Astrocyte (in vitro differentiated cells and primary cell): ENCODE data around the gene NMRK1. TPM values are rescaled to one million over a fixed set of nuclear protein-coding genes. Genes with fewer than 3 reads are reported as not detected.

ENCODE experiments used
- DNase-seq: peaks from one replicate; pipeline ENCODE4 v3.0.0-alpha.2; 2010; ENCODE audit warnings: low read depth
- FAIRE-seq: peaks from 2 replicates; lab custom pipeline; 2011; peaks lifted over from hg19 to GRCh38; lab: Jason Lieb, UNC
- H2AFZ ChIP-seq: 2 replicates; pipeline ENCODE4 v1.6.0; 2012; ENCODE audit warnings: low read depth, low read length, inconsistent platforms
- H3K27ac ChIP-seq: 2 replicates; pipeline ENCODE4 v1.5.1; 2011; ENCODE audit warnings: low read depth, low read length, inconsistent platforms
- H3K27me3 ChIP-seq: 2 replicates; pipeline ENCODE4 v1.6.0; 2011; ENCODE audit warnings: low read length, inconsistent platforms; ENCODE audit not compliant: insufficient read depth
- H3K36me3 ChIP-seq: 2 replicates; pipeline ENCODE4 v1.5.1; 2011; ENCODE audit warnings: low read length, inconsistent platforms; ENCODE audit not compliant: insufficient read depth
- H3K4me1 ChIP-seq: 2 replicates; pipeline ENCODE4 v1.5.1; 2011; ENCODE audit warnings: low read length, inconsistent platforms; ENCODE audit not compliant: insufficient read depth
- H3K4me2 ChIP-seq: 2 replicates; pipeline ENCODE4 v1.6.0; 2012; ENCODE audit warnings: low read length, inconsistent platforms
- H3K4me3 ChIP-seq: 2 replicates; pipeline ENCODE4 v1.5.1; 2011; ENCODE audit warnings: low read depth, mild to moderate bottlenecking, low read length, inconsistent platforms; ENCODE audit not compliant: insufficient read depth
- H3K79me2 ChIP-seq: 2 replicates; pipeline ENCODE4 v1.6.0; 2012; ENCODE audit warnings: mild to moderate bottlenecking, low read length, inconsistent platforms; ENCODE audit not compliant: insufficient read depth
- H3K9ac ChIP-seq: 2 replicates; pipeline ENCODE4 v1.6.0; 2012; ENCODE audit warnings: mild to moderate bottlenecking, low read length, inconsistent platforms
- H3K9me3 ChIP-seq: 2 replicates; pipeline ENCODE4 v1.5.1; 2012; ENCODE audit warnings: low read depth, mild to moderate bottlenecking, low read length, inconsistent platforms; ENCODE audit not compliant: insufficient read depth
- H4K20me1 ChIP-seq: 2 replicates; pipeline ENCODE4 v1.6.0; 2012; ENCODE audit warnings: low read length, inconsistent platforms; ENCODE audit not compliant: insufficient read depth
- H3K27ac Mint-ChIP-seq: one replicate; pipeline ENCODE4 v1.8.0; 2021; ENCODE audit warnings: mild to moderate bottlenecking, mixed read lengths; ENCODE audit not compliant: unreplicated experiment
- H3K27me3 Mint-ChIP-seq: one replicate; pipeline ENCODE4 v1.8.0; 2021; ENCODE audit warnings: low read depth, mixed read lengths; ENCODE audit not compliant: unreplicated experiment
- H3K36me3 Mint-ChIP-seq: one replicate; pipeline ENCODE4 v1.8.0; 2021; ENCODE audit warnings: low read depth, mixed read lengths; ENCODE audit not compliant: unreplicated experiment
- H3K4me1 Mint-ChIP-seq: one replicate; pipeline ENCODE4 v1.8.0; 2021; ENCODE audit warnings: low read depth, mixed read lengths; ENCODE audit not compliant: unreplicated experiment
- H3K4me3 Mint-ChIP-seq: one replicate; pipeline ENCODE4 v1.8.0; 2021; ENCODE audit warnings: mild to moderate bottlenecking, moderate library complexity, mixed read lengths; ENCODE audit not compliant: unreplicated experiment
- H3K9me3 Mint-ChIP-seq: one replicate; pipeline ENCODE4 v1.8.0; 2021; ENCODE audit warnings: mild to moderate bottlenecking, mixed read lengths; ENCODE audit not compliant: unreplicated experiment
- EZH2 ChIP-seq: IDR thresholded peaks from 2 replicates; pipeline ENCODE4 v1.6.1; 2012; ENCODE audit warnings: mild to moderate bottlenecking, low read length, inconsistent platforms; ENCODE audit not compliant: insufficient read depth
- total RNA-seq: library from RNA; stranded (reverse); gene quantifications from 2 replicates; pipeline ENCODE4 v1.2.1, GENCODE V29; 2021
- TF ChIP-seq, protein P1 (sequence below): IDR thresholded peaks from 2 replicates; pipeline ENCODE4 v1.5.1; 2011; ENCODE audit warnings: low read depth, mild to moderate bottlenecking, inconsistent platforms, low read length, moderate library complexity; ENCODE audit not compliant: insufficient read depth

The NMRK1 gene
- total RNA-seq, 1 donor from 2014 or later: 15.2 TPM

DNA sequence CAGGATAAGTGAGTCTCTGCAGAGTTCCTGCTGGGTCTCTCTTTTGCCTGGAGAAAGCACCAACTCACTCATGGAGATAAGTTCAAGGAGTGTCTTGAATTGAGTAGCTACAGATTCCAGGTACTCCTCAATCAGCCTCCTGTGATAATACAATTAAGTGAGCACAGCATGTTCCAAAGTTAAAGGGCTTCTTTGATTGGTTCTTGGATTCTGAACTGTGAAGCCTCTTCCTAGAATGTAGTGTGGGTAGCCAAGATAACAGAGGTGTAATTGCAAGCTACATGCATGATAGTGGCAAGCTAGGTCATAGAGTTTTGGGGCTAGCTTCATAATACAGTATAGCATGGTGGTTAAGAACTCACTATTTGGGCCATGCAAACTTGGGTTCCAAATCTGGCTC, 36.7 kb downstream of the NMRK1 start:
- no peaks in the 10 kb centered on the region for H3K27me3 ChIP-seq
- no peak overlapping the region for H2AFZ ChIP-seq
- Mint-ChIP-seq H3K36me3 (peaks cover 3% of the 10 kb centered on the region), H3K27ac (no peak overlapping the region), H3K9me3 (peaks cover 2% of the 10 kb centered on the region), H3K4me1 (no peaks in the 10 kb centered on the region), H3K27me3 (no peaks in the 10 kb centered on the region), H3K4me3 (no peak overlapping the region)
- no peak overlapping the region for H3K4me3 ChIP-seq
- H3K27ac ChIP-seq: no peak overlapping the region
- no peaks in the 10 kb centered on the region for H3K79me2 ChIP-seq
- no peaks in the 10 kb centered on the region for H3K36me3 ChIP-seq
- no peak for FAIRE-seq
- no peaks in the 10 kb centered on the region for H3K4me1 ChIP-seq
- H3K9me3 ChIP-seq: no peaks in the 10 kb centered on the region
- no peaks in the 10 kb centered on the region for H4K20me1 ChIP-seq
- DNase-seq: no peak
- no peak overlapping the region for H3K9ac ChIP-seq
- no peak overlapping the region for H3K4me2 ChIP-seq
- TF ChIP-seq EZH2: no peak
- TF ChIP-seq, protein P1, sequence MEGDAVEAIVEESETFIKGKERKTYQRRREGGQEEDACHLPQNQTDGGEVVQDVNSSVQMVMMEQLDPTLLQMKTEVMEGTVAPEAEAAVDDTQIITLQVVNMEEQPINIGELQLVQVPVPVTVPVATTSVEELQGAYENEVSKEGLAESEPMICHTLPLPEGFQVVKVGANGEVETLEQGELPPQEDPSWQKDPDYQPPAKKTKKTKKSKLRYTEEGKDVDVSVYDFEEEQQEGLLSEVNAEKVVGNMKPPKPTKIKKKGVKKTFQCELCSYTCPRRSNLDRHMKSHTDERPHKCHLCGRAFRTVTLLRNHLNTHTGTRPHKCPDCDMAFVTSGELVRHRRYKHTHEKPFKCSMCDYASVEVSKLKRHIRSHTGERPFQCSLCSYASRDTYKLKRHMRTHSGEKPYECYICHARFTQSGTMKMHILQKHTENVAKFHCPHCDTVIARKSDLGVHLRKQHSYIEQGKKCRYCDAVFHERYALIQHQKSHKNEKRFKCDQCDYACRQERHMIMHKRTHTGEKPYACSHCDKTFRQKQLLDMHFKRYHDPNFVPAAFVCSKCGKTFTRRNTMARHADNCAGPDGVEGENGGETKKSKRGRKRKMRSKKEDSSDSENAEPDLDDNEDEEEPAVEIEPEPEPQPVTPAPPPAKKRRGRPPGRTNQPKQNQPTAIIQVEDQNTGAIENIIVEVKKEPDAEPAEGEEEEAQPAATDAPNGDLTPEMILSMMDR: no peak

DNA sequence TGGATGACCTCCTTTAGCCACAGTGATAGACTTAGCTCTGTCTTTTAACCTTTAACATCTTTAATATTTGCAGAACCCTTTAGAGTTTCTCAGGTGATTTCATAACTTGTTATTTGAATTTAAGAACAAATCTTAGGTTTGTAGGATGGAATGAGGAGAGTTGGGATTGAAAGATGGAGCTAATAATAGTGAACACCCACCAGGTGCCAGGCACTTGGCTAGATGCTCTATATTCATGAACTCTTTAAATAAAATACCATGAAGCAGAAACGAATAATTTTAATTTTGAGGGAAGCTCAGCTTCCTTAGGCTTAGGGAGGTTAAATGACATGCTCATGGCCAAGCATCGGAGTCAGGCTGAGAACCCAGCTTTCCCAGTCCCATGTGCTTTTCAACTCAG, 40.4 kb downstream of the NMRK1 start:
- no peak for TF ChIP-seq EZH2
- TF ChIP-seq, protein P1: no peak
- no peaks in the 10 kb centered on the region for H3K9me3 ChIP-seq
- no peaks in the 10 kb centered on the region for H3K9me3 Mint-ChIP-seq
- no peaks in the 10 kb centered on the region for H3K4me1 Mint-ChIP-seq
- H3K4me3 Mint-ChIP-seq: no peak overlapping the region
- no peak for FAIRE-seq
- no peaks in the 10 kb centered on the region for H3K4me1 ChIP-seq
- no peak overlapping the region for H3K4me2 ChIP-seq
- no peak overlapping the region for H3K27ac Mint-ChIP-seq
- H2AFZ ChIP-seq: no peak overlapping the region
- no peak overlapping the region for H3K9ac ChIP-seq
- no peak overlapping the region for H3K4me3 ChIP-seq
- no peaks in the 10 kb centered on the region for H3K36me3 ChIP-seq
- H3K79me2 ChIP-seq: no peaks in the 10 kb centered on the region
- peaks cover 5% of the 10 kb centered on the region for H3K27me3 Mint-ChIP-seq
- no peaks in the 10 kb centered on the region for H3K36me3 Mint-ChIP-seq
- H3K27ac ChIP-seq: no peak overlapping the region
- no peaks in the 10 kb centered on the region for H4K20me1 ChIP-seq
- peaks cover 3% of the 10 kb centered on the region for H3K27me3 ChIP-seq
- no peak for DNase-seq

DNA sequence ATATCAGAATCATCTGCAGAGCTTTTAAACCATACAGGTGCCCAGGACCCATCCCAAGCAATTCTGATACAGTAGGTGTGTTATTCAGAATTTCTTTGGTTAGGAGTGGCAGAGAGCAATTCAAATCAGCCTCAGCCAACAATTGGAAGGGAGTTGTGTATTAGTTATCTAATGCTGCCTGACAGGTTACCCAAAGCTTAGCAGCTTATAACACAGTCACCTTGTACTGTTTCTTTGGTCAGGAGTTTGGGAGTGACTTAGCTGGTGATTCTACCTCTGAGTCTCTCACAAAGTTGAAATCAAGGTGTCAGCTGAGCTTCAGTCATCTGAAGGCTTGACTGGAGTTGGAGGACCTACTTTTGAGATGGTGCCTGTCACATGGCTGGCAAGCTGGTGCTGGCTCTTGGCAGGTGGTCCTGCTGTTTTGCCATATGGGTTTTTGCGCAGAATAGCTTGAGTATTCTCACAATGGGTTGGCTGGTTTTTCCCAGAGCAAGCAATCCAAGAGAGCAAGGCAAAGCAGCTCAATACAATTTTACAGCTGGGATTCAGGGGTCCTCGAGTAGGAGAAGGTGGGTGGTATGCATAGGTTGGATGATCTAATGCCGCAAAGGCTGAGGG, 41.1 kb downstream of the NMRK1 start:
- FAIRE-seq: no peak
- Mint-ChIP-seq H3K27me3 (peaks cover 5% of the 10 kb centered on the region), H3K27ac (no peak overlapping the region), H3K4me3 (no peak overlapping the region), H3K36me3 (no peaks in the 10 kb centered on the region), H3K4me1 (no peaks in the 10 kb centered on the region), H3K9me3 (no peaks in the 10 kb centered on the region)
- H4K20me1 ChIP-seq: no peaks in the 10 kb centered on the region
- H3K79me2 ChIP-seq: no peaks in the 10 kb centered on the region
- no peaks in the 10 kb centered on the region for H3K9me3 ChIP-seq
- H3K9ac ChIP-seq: no peak overlapping the region
- no peak for DNase-seq
- TF ChIP-seq, protein P1: no peak
- no peak for TF ChIP-seq EZH2
- H3K4me1 ChIP-seq: no peaks in the 10 kb centered on the region
- H3K27ac ChIP-seq: no peak overlapping the region
- H2AFZ ChIP-seq: no peak overlapping the region
- no peaks in the 10 kb centered on the region for H3K36me3 ChIP-seq
- H3K4me3 ChIP-seq: no peak overlapping the region
- H3K27me3 ChIP-seq: peaks cover 3% of the 10 kb centered on the region
- no peak overlapping the region for H3K4me2 ChIP-seq
